Fibroblast of peridontal ligament (primary cell): ENCODE data around the gene ASTN2.

Source experiments
- DNase-seq: peaks from one replicate; pipeline ENCODE4 v3.0.0-alpha.2; 2010; ENCODE audit errors: extremely low read depth

Gene ASTN2

DNA sequence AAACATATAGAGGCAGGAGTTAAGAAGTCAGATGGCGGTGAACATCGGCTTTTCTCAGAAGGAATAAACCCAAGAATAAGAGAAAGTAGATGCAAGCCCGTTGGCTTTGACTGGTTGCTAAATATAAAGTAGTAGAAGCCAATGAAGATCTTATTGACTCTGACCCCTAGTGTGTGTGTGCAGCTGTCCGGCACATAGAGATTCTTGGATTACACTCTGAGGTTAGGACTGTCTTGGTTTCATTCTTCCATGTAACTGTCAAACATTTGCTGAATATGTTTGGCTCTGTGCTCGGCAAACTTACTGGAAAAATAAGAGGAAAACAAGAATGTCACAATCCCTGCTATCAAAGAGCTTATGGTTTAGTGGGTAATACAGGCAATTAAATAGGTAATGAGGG, 54.9 kb downstream of the ASTN2 start:
- no peak for DNase-seq

- no peak for DNase-seq
Measured at GRCh38 chr9:117355542-117355941, 59.3 kb downstream of the ASTN2 start.

DNA sequence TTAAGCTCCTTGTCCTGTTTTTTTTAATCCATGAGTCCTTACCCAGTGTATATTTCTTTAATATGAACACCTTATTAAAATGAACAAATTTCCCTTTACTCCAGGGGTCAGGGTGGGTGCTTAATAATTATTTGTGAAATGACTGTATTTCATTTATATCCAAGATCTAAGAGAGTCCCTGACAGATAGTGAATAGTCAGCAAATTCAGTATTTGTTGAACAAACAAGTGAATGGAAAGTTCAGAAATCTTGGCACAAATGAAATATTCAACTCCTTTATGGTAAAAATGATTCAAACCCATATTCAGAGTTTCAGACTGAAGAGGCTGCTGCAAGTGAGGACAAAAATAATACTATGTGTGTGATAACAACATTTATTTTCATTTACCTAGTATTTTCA, 59.9 kb downstream of the ASTN2 start:
- no peak for DNase-seq

DNA sequence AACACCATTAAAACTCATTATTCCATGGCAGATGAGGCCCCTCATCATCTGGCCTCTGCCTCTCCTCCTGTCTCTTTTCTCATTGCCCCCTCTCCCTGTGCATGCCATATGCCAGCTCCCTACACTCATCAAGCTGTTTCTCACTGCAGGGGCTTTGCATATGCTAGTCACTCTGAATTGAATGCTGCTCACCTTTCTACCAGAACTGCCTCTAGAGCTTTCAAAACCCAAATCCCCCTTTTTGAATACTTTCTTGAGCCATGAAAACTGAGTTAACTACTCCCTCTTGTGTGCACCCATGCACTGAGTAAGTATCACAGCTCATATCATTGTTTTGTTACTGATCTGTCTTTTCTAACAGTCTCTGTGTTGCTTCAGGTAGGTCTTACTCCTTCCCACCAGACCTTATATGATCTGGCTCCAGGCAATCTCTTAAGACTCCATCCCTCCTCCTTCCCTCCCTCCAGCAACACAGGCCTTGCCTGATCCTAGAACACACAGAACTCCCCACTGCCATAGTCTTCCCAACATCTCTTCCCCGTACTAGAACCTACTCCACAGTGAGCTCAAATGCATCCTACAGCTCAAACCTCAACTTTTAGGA, 60.5 kb downstream of the ASTN2 start:
- no peak for DNase-seq

DNA sequence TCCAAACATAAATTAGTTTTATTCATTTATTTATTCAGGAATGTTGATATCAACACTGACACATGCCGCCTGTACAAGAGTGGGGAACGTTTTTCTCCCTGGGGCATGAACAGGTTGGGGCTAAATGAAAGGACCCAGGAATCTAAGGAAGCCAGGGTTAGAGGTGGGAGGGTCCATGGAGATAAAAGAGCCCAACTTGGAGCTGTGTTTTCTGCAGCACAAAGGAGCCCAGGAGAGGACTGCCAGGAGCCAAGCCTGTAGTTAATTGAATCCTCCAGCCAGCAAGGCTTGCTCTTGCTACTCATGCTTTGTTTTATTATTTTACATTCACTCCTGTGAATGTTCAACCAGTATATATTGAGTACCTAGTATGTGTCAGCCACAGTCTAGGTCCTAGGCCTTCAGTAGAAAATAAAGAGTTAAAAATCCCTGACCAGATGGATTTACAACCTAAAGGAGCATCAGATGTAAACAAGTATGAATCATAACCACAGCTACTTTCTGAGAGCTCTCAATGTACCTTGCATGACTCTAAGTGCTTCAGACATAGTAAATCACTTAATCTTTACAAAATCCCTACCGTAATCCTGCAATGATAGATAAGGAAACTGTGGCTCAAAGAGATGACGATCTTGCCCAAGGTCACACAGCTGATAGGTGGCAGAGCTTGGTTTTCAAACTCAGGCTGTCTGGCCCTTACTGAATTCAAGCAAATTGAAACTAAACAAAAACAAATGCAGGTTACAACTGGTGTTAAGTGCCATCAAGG, 69.8 kb downstream of the ASTN2 start:
- no peak for DNase-seq

DNA sequence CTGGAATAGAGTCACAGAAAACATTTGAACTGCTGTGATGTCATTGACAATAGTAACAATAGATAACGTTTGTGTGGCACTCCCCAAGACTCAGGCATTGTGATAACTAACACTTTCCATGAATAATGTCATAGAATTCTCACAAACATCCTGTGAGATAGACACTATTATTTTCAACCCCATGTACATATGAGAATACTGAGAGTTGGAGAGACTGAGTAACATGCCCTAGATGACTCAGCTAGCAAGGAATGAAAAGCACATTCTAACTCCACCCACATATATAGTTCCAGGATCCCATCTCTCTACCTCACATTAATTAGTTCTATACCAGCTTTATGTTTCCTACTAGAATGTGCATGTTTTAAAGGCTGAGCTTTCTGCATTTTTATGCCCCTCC, 71.4 kb downstream of the ASTN2 start:
- DNase-seq: no peak

DNA sequence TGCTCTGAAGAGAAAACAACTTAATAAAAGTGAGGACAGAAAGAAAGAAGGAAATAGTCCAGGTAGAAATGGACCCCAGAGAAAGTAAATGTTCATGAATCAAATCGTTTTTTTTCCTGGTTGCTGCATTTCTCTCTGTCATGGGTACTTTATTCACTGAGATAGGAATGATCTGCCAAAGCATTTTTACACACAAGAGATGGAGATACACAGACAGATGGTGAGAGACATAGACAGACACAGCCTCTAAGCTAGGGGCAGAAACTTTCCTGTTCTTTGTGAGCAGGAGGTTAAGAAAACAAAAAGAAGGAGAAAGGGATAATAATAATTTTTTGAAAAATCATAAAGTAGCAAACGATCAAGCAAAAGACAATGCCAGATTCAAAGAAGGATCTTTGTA, 73.7 kb downstream of the ASTN2 start:
- DNase-seq: no peak

GRCh38 chr9:117340422-117340821, 74.4 kb downstream of the ASTN2 start:
- DNase-seq: no peak

DNA sequence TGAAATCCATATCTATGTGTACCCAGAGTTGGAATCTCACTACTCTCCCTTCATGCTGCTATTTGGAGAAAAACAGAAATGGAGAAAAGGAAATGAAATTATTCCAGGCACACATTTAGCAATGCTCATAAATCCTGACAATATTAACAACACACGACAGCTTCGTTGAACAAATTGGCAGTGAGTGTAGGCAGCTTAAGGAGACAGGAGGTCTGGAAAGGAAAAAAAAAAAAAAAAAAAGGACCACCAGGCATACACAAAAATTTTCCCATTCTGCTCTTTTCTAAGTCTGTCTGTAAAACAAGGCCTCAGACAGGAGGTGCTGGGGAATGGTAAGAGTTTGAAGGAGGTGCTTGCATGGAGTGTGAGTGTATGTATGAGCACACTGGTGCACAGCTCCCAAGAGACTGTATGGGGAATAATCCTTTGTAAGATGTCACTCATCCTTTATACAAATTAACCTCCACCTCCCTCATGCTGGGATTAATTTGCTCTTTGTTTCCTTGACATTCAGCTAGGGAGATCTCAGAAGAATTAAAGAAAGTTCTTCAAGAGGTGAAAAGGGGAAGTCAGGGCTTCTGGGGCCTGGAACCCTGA, 78.9 kb downstream of the ASTN2 start:
- DNase-seq: no peak

GRCh38 chr9:117334101-117334500, 80.8 kb downstream of the ASTN2 start:
- DNase-seq: no peak

DNA sequence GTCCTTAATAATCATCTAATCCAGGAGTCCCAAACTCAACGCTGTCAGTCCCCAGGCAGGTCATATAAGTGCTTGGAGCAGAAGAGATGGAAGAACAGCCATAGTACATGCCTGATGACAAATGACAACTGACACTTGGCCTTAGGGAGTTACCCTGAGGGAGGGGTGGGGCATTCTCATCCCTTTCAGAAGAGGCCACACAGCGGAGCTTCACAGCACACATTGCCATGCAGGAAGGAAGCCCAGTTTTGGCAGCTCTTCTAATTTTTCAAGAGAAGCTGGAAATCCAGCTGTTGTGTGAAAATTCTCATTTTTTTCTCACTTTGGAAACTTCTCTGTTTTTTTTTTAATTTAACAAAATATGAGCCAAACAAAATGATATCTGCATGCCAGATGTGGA, 89.0 kb downstream of the ASTN2 start:
- DNase-seq: no peak

- no peak for DNase-seq
Measured at GRCh38 chr9:117325110-117325731, 89.6 kb downstream of the ASTN2 start.

DNA sequence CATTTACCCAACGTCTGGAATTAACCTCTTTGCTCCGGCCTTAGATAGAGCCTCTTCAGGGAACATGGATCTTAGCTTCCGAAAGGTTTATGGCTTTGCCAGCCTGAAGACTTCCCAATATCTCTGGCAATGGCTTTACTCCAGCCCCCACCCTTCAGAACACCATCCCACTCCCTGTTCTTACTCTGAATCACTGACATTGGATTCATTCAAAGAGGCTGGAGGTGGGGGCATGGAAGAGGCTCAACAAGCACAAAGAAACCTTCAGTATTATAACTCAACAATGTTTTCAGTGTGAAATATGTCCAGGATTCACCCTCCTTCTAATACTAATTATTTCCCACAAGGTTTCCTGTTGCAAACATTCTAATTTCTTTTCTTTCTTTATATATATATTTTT, 91.5 kb downstream of the ASTN2 start:
- DNase-seq: no peak

DNA sequence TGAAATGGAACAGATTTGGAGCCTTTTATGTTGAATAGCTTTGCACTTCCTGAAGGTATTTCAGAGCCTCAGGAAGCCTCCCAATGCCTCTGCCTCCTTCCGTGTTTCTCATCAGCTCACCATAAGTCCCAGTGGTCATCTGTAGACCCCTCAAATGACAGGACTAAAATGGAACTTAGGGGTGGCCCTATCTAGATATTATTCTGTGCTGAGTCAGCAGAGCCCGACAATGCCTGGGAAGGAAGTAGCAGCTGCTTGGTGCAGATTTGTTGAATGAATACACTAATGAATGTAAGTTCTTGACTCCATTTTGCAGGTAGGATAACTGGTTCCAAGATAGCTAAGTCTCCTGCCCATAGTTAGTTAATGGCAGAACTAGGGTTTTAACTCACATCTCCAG, 97.7 kb downstream of the ASTN2 start:
- no peak for DNase-seq

- no peak for DNase-seq
Measured at GRCh38 chr9:117315236-117315635, 99.6 kb downstream of the ASTN2 start.

- DNase-seq: no peak
Measured at GRCh38 chr9:117313989-117314388, 100.9 kb downstream of the ASTN2 start.

- DNase-seq: no peak
Measured at GRCh38 chr9:117307701-117308100, 107.2 kb downstream of the ASTN2 start.

DNA sequence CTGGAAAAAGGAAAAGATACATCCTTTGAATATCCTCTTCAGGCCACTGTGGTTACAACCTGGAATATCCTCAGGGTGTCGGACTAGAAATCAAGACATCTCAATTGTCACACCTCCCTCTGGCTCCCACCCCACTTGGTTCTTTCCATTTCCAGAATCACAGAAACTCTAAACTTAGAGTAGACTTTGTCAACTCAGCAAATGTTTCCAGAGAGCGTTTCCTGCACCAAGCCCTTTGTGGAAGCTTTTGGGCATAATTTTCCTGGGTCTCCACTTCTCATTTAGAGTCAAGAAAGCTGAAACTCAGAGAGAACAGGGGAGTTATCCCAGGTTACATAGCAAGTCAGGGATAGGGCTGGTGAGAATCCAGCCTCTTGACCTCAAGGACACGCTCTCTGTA, 108.8 kb downstream of the ASTN2 start:
- no peak for DNase-seq

DNA sequence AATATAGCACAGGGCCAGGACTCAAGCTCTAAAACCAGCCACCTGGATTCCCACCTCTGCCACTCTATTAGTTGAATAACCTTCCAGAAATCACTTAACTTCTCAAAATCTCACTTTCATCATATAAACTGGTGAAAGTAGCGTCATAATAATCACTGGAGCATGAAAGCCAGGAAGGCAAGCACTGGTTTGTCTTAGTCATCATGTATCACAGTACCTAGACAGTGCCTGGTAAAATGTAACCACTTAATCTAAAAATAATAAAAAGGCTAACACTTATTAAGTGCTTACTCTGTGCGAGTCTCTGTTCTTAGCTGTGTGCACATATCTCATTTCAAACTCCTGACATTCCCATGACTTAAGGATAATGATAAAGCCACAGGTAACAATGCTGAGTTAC, 109.4 kb downstream of the ASTN2 start:
- DNase-seq: no peak

DNA sequence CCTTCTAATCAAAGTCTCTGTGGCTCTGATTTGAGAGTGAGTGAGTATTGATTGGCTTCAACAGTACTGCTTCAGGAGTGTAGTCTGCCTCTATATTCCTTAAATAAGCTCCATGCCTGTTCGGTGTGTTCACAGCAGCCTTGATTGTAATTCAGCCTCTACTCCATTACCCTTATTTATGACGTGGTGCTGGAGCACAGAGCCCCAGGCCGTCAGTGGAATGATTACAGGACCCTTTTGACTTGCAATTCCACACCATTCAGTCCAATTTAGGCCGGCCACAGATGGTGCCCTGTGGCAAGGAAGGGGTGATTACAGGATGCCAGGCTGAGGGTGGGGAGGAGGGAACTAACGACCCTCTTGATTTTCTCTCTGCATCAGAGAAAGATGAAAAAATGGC, 110.3 kb downstream of the ASTN2 start:
- no peak for DNase-seq

DNA sequence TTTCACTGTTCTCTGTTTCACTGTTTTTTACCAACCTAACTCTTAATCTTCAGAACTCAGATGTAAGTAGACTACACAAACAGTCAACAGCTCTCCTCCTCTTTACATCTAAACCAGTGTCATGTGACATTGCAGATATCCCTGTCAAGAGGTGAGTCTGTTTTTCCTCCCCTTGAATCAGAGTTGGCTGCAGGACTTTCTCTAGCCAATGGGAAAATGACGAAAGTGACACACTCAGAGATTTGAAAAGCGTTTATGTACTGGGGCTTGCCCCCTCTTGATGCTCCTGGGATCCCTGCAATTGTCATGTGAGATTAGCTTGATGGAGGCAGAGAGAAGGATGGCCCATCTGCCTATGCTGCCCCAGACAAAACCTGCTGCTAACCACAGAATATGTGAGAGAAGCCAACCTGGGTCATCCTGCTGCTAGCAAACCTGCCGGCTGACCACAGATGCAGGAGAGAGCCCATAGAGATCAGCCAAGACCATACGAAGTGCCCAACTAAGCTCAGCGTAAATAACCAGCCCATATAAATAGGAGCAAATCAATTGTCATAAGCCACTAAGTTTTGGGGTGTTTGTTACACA, 111.1 kb downstream of the ASTN2 start:
- DNase-seq: no peak

- DNase-seq: no peak
Measured at GRCh38 chr9:117302487-117302886, 112.4 kb downstream of the ASTN2 start.
